ENCODE data around the gene FOXP1. TPM values are rescaled to one million over a fixed set of nuclear protein-coding genes. Genes with fewer than 3 reads are reported as not detected.
A peak's percentile ranks its signal among the peaks of the same experiment; 100 is the strongest.

Gene FOXP1
- total RNA-seq, 1 experiment from 2014 or later: 75.3 TPM

DNA sequence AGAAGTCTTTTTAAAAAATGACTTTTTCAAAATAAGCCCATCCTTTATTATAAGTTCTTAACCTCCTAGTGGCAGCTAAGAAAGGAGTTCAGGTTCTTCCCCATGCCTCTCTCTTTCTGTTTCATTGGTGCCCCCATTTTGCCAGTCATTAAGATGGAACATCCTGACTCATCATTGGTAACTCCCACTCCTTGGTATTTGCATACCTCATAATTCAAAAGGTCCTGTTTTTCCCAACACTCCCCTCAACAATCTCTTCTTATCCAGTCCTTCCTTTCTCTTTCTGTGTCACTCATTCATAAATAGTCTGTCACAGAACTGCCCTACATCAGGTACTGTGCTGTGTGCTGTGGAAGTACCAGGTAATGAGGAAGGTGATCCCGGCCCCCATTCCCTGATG, 394.0 kb downstream of the FOXP1 start:
- peaks cover 0 to 24% (median 13%) of the 10 kb centered on the region in 3 experiments; a peak in 4 of 7 replicates for H3K36me3 Mint-ChIP-seq (ENCODE audit: insufficient read depth in 1 of 3, low read depth in 3 of 3)
- H3K9me3 Mint-ChIP-seq: no peaks in the 10 kb centered on the region; a peak in 1 of 5 replicates
- no CpG with 5 or more reads among the region's 1 CpG for WGBS (ENCODE audit: extremely low coverage, insufficient read length, low lambda C conversion rate)
- Histone ChIP-seq H2AFZ (ENCODE audit: low read length) (no peak overlapping the region), H4K5ac (ENCODE audit: insufficient read length, low read depth, low read length) (no peak overlapping the region), H2BK12ac (ENCODE audit: insufficient read length, low read depth, low read length) (no peak overlapping the region), H4K8ac (replicated peaks; ENCODE audit: insufficient read length, low read depth, low read length) (no peak overlapping the region), H2BK5ac (ENCODE audit: insufficient read length, low read length) (no peak overlapping the region), H3K9ac (ENCODE audit: extremely low read depth, insufficient read length, low read length) (no peak overlapping the region), H3K56ac (ENCODE audit: insufficient read length, low read depth, low read length) (no peak overlapping the region), H3K14ac (ENCODE audit: insufficient read depth, low read length) (no peak overlapping the region), H3K9me3 (ENCODE audit: control insufficient read depth, low read depth, low read length) (no peaks in the 10 kb centered on the region), H3K27me3 (ENCODE audit: insufficient read depth, low read length) (no peaks in the 10 kb centered on the region), H3K4me2 (ENCODE audit: insufficient read depth, insufficient read length, low read length) (no peak overlapping the region), H3K27ac (ENCODE audit: insufficient read length, low read depth, low read length) (no peak overlapping the region), H3K23ac (ENCODE audit: insufficient read length, low read depth, low read length) (no peak overlapping the region), H2AK5ac (ENCODE audit: insufficient read length, low read length) (no peak overlapping the region), H2BK120ac (ENCODE audit: low read depth, low read length, poor library complexity, severe bottlenecking) (no peak overlapping the region), H4K20me1 (ENCODE audit: control insufficient read depth, insufficient read depth, insufficient read length) (no peaks in the 10 kb centered on the region), H3K18ac (ENCODE audit: insufficient read length, low read depth, low read length) (no peak overlapping the region), H3K4me1 (ENCODE audit: insufficient read depth, low read length) (no peaks in the 10 kb centered on the region), H3K4ac (ENCODE audit: low read depth, low read length) (no peak overlapping the region), H3K23me2 (ENCODE audit: insufficient read length, low read depth, low read length, poor library complexity, severe bottlenecking) (no peaks in the 10 kb centered on the region), H3K79me2 (ENCODE audit: insufficient read depth, low read length) (no peaks in the 10 kb centered on the region), H3T11ph (ENCODE audit: low read length) (no peak overlapping the region), H2BK15ac (ENCODE audit: low read depth, low read length) (no peak overlapping the region), H4K91ac (ENCODE audit: insufficient read length, low read depth, low read length) (no peak overlapping the region), H3K79me1 (ENCODE audit: insufficient read depth, low read depth, low read length, poor library complexity, severe bottlenecking) (no peaks in the 10 kb centered on the region), H2BK20ac (ENCODE audit: low read depth, low read length, poor library complexity, severe bottlenecking) (no peak overlapping the region)
- no peak for DNase-seq
- no peak overlapping the region for H3K4me3 Mint-ChIP-seq
- no peaks in the 10 kb centered on the region for H3K27me3 Mint-ChIP-seq (ENCODE audit: low read depth)
- H3K4me1 Mint-ChIP-seq: peaks cover under 1 to 1% of the 10 kb centered on the region in 2 experiments
- peak overlapping the region in 1 of 3 experiments; percentile 42; a peak in 2 of 7 replicates for H3K27ac Mint-ChIP-seq
- TF ChIP-seq, protein P1, sequence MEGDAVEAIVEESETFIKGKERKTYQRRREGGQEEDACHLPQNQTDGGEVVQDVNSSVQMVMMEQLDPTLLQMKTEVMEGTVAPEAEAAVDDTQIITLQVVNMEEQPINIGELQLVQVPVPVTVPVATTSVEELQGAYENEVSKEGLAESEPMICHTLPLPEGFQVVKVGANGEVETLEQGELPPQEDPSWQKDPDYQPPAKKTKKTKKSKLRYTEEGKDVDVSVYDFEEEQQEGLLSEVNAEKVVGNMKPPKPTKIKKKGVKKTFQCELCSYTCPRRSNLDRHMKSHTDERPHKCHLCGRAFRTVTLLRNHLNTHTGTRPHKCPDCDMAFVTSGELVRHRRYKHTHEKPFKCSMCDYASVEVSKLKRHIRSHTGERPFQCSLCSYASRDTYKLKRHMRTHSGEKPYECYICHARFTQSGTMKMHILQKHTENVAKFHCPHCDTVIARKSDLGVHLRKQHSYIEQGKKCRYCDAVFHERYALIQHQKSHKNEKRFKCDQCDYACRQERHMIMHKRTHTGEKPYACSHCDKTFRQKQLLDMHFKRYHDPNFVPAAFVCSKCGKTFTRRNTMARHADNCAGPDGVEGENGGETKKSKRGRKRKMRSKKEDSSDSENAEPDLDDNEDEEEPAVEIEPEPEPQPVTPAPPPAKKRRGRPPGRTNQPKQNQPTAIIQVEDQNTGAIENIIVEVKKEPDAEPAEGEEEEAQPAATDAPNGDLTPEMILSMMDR (conservative IDR thresholded peaks at IDR 0.05): no peak

Measured in H9 (cell line).